GM12892 (cell line): ENCODE results near the gene CATSPERE. TPM values are rescaled to one million over a fixed set of nuclear protein-coding genes. Genes with fewer than 3 reads are reported as not detected.

Source experiments
- DNase-seq: peaks from one replicate; pipeline ENCODE4 v3.0.0; 2011; ENCODE audit not compliant: insufficient read length
- FAIRE-seq: peaks from 2 replicates; lab custom pipeline; 2011; peaks lifted over from hg19 to GRCh38; lab: Jason Lieb, UNC
- POLR2A ChIP-seq: IDR thresholded peaks from 2 replicates; pipeline ENCODE4 v1.6.1; 2011; ENCODE audit warnings: low read depth, low read length, control low read depth
- POLR2AphosphoS5 ChIP-seq: IDR thresholded peaks from 2 replicates; pipeline ENCODE4 v1.6.1; 2011; ENCODE audit warnings: low read depth, low read length, control low read depth
- TAF1 ChIP-seq: IDR thresholded peaks from 2 replicates; pipeline ENCODE4 v1.6.1; 2011; ENCODE audit warnings: low read depth, mild to moderate bottlenecking, control low read depth, low read length, borderline replicate concordance
- polyA plus RNA-seq: library from polyadenylated mRNA; unstranded; fragments of >200 nt; gene quantifications from one replicate; pipeline ENCODE4 v1.2.1, GENCODE V29; 2012; ENCODE audit warnings: missing spikeins, inconsistent platforms; ENCODE audit not compliant: missing spikeins

CATSPERE gene
- polyA plus RNA-seq, result not detected

- FAIRE-seq, result peak; percentile 96
- peak; percentile 89 for DNase-seq
- TF ChIP-seq TAF1 (peak; percentile 72; the same call in 1 of the 2 replicates), POLR2A (peak; percentile 83), POLR2AphosphoS5 (peak; percentile 42; the same call in 1 of the 2 replicates)
These were observed at the start of gene CATSPERE for GRCh38 chr1:244461245-244462071. Gene CATSPERE, plus strand, starts transcription at chr1:244461273. Its CDS starts 157 bp downstream, at chr1:244461430.

GRCh38 chr1:244412176-244412575, 48.9 kb upstream of the CATSPERE start:
- FAIRE-seq, result no peak
- no peak for DNase-seq
- TF ChIP-seq POLR2AphosphoS5, result no peak
- no peak for TF ChIP-seq POLR2A
- TF ChIP-seq TAF1, result no peak

GRCh38 chr1:244413736-244414135, 47.3 kb upstream of the CATSPERE start:
- no peak for FAIRE-seq
- no peak for DNase-seq
- TF ChIP-seq POLR2AphosphoS5, result no peak
- TF ChIP-seq TAF1, result no peak
- no peak for TF ChIP-seq POLR2A

- DNase-seq, result no peak
- no peak for FAIRE-seq
- TF ChIP-seq POLR2A, result no peak
These were observed 46.5 kb upstream of the CATSPERE start for GRCh38 chr1:244414543-244414942.

- DNase-seq, result no peak
- no peak for FAIRE-seq
- TF ChIP-seq POLR2A, result no peak
- no peak for TF ChIP-seq POLR2AphosphoS5
- TF ChIP-seq TAF1, result no peak
These were observed 42.0 kb upstream of the CATSPERE start for GRCh38 chr1:244419024-244419423.

GRCh38 chr1:244422174-244422573, 38.9 kb upstream of the CATSPERE start:
- FAIRE-seq, result no peak

GRCh38 chr1:244424649-244425334, 36.3 kb upstream of the CATSPERE start:
- DNase-seq (no peak), FAIRE-seq (no peak)
- no peak for TF ChIP-seq POLR2AphosphoS5
- TF ChIP-seq POLR2A, result no peak
- no peak for TF ChIP-seq TAF1

More at GRCh38 chr1:244422174-244422573, 38.9 kb upstream of the CATSPERE start:
- TF ChIP-seq TAF1 (no peak), POLR2A (no peak), POLR2AphosphoS5 (no peak)
- DNase-seq, result no peak

- DNase-seq (no peak), FAIRE-seq (no peak)
- no peak for TF ChIP-seq POLR2AphosphoS5
- TF ChIP-seq TAF1, result no peak
These were observed 33.4 kb upstream of the CATSPERE start for GRCh38 chr1:244427647-244428046.

- FAIRE-seq (no peak), DNase-seq (no peak)
- TF ChIP-seq POLR2A (no peak), TAF1 (no peak), POLR2AphosphoS5 (no peak)
These were observed 31.3 kb upstream of the CATSPERE start for GRCh38 chr1:244429818-244430217.

- TF ChIP-seq POLR2A, result no peak
- no peak for TF ChIP-seq TAF1
- no peak for TF ChIP-seq POLR2AphosphoS5
- no peak for DNase-seq
- FAIRE-seq, result no peak
These were observed 29.9 kb upstream of the CATSPERE start for GRCh38 chr1:244431166-244431565.

GRCh38 chr1:244435562-244436205, 25.4 kb upstream of the CATSPERE start:
- no peak for DNase-seq
- no peak for TF ChIP-seq TAF1
- TF ChIP-seq POLR2A, result no peak
- no peak for TF ChIP-seq POLR2AphosphoS5

More at GRCh38 chr1:244435562-244436205, 25.4 kb upstream of the CATSPERE start:
- no peak for FAIRE-seq
